K562 (cell line): Measurements from ENCODE around the gene CDH3. TPM values are rescaled to one million over a fixed set of nuclear protein-coding genes. Genes with fewer than 3 reads are reported as not detected.

Experiments
- BCOR ChIP-seq: fragments of 450-650 bp; IDR thresholded peaks from 2 replicates; pipeline ENCODE4 v1.6.1; 2016
- CUX1 ChIP-seq: fragments of 200-800 bp; sonication (Bioruptor generic); IDR thresholded peaks from 2 replicates; pipeline ENCODE4 v1.6.1; 2016; ENCODE audit warnings: missing genetic modification characterization, missing compliant biosample characterization
- DEAF1 ChIP-seq: fragments of 450-650 bp; formaldehyde crosslinking; IDR thresholded peaks from 2 replicates; pipeline ENCODE4 v1.4.0; 2020; ENCODE audit warnings: mild to moderate bottlenecking, moderate library complexity
- GABPB1 ChIP-seq: sonication (generic); formaldehyde crosslinking; IDR thresholded peaks from 2 replicates; pipeline ENCODE4 v1.8.0; 2022; ENCODE audit warnings: mild to moderate bottlenecking, missing genetic modification reagents
- NUFIP1 ChIP-seq: fragments of 450-650 bp; IDR thresholded peaks from 2 replicates; pipeline ENCODE4 v1.6.1; 2018; ENCODE audit not compliant: partially characterized antibody
- REST ChIP-seq, 2 experiments: fragments of 450-650 bp; formaldehyde crosslinking in 1 of 2; IDR thresholded peaks; 2 replicates each; pipeline versions ENCODE4 v1.4.0 to v1.6.1; 2014 to 2020; ENCODE audit warnings: mild to moderate bottlenecking in 2 of 2, borderline replicate concordance in 1 of 2, low read depth in 1 of 2
- SAFB ChIP-seq: fragments of 200-400 bp; formaldehyde crosslinking; IDR thresholded peaks from 2 replicates; pipeline ENCODE4 v1.6.1; 2017; ENCODE audit warnings: low read depth, low read length, borderline replicate concordance
- STAG1 ChIP-seq: sonication (generic); formaldehyde crosslinking; IDR thresholded peaks from 2 replicates; pipeline ENCODE4 v1.5.0; 2020; ENCODE audit warnings: missing genetic modification reagents, borderline replicate concordance
- TAL1 ChIP-seq: fragments of 450-650 bp; IDR thresholded peaks from 2 replicates; pipeline ENCODE4 v1.6.1; 2016; ENCODE audit warnings: mild to moderate bottlenecking
- ZC3H4 ChIP-seq: sonication (generic); formaldehyde crosslinking; IDR thresholded peaks from 2 replicates; pipeline ENCODE4 v1.9.0; 2021; ENCODE audit warnings: missing genetic modification reagents, borderline replicate concordance
- ZNF41 ChIP-seq: fragments of 250-450 bp; sonication (Bioruptor Pico); conservative IDR thresholded peaks from 2 replicates; pipeline ENCODE4 v1.4.0; 2020; ENCODE audit warnings: mild to moderate bottlenecking
- ZNF717 ChIP-seq: fragments of 250-450 bp; sonication (Bioruptor Pico); IDR thresholded peaks from 2 replicates; pipeline ENCODE4 v1.5.0; 2021
- polyA plus RNA-seq, 8 experiments: library from polyadenylated mRNA; depleted of rRNA in 4 of 8; stranded (reverse) in 5 of 8; unstranded in 3 of 8; fragments of >200 nt; fragmentation: Nextera tagmentation in 2 of 8; fragmentation: Illumina TruSeq in 1 of 8; extraction: Ambion mirVana in 2 of 8; extraction: Trizol in 1 of 8; gene quantifications; 2 replicates each; pipeline versions ENCODE4 v1.2.1 to v1.2.3, GENCODE V29; 2011 to 2014; ENCODE audit warnings: inconsistent platforms in 1 of 8, missing spikeins in 1 of 8
- total RNA-seq, 7 experiments: library from RNA; depleted of rRNA in 6 of 7; stranded (reverse); fragments of >200 nt in 6 of 7; fragmentation: Illumina TruSeq in 2 of 7; extraction: Trizol in 2 of 7; gene quantifications; 2 replicates each; pipeline versions ENCODE4 v1.2.1 to v1.2.3, GENCODE V29; 2011 to 2021; ENCODE audit warnings: low replicate concordance in 1 of 7

Gene CDH3
- total and polyA plus RNA-seq, 9 of the 15 experiments (the other 6 are each of a cell fraction or from before 2014, with no cell fraction given) = 0.06 to 0.09 TPM; not detected in 7

GRCh38 chr16:68704232-68704867 is 59.2 kb downstream of the CDH3 start (continued):
- TF ChIP-seq NUFIP1 = no peak
- no peak for TF ChIP-seq BCOR
- TF ChIP-seq DEAF1 (CRISPR knock-in tag) = peak; percentile 84
- no peak for TF ChIP-seq ZNF41
- no peak for TF ChIP-seq ZC3H4
- TF ChIP-seq STAG1 (CRISPR knock-in tag) = peak; percentile 80
- TF ChIP-seq TAL1 = no peak
- TF ChIP-seq REST (IDR thresholded peaks at IDR 0.05; ENCODE audit: borderline replicate concordance) = peak; percentile 95
- no peak for TF ChIP-seq REST (CRISPR knock-in tag; IDR thresholded peaks at IDR 0.05; ENCODE audit: low read depth)
- TF ChIP-seq GABPB1 (CRISPR knock-in tag) = 0 out of 2 replicates have a peak, but pooled peaks have one; percentile 28
- no peak for TF ChIP-seq SAFB
- no peak for TF ChIP-seq ZNF717 (CRISPR knock-in tag)
- TF ChIP-seq CUX1 (CRISPR knock-in tag) = no peak
